ENCODE results near the gene RAPGEFL1.
"Not testable (repeated sequence)": the region's sequence is repeated elsewhere in the genome, so short reads cannot be mapped to it uniquely, and the experiment has no call there.

The RAPGEFL1 gene

GRCh38 chr17:40175928-40176753, 1.1 kb upstream of the RAPGEFL1 start:
- DNase-seq = no peak

- DNase-seq = no peak
Measured at GRCh38 chr17:40176754-40177110, 538 bp upstream of the RAPGEFL1 start.

GRCh38 chr17:40178021-40178601, 841 bp downstream of the RAPGEFL1 start:
- no peak for DNase-seq

- DNase-seq = no peak
Measured at GRCh38 chr17:40178660-40179059, 1.4 kb downstream of the RAPGEFL1 start.

- no peak for DNase-seq
Measured at GRCh38 chr17:40179923-40180659, 2.8 kb downstream of the RAPGEFL1 start.

GRCh38 chr17:40180694-40181093, 3.4 kb downstream of the RAPGEFL1 start:
- DNase-seq = no peak

GRCh38 chr17:40181205-40181604, 3.9 kb downstream of the RAPGEFL1 start:
- DNase-seq = no peak

GRCh38 chr17:40182606-40183005, 5.3 kb downstream of the RAPGEFL1 start:
- DNase-seq = no peak

GRCh38 chr17:40187238-40187637, 10.0 kb downstream of the RAPGEFL1 start:
- no peak for DNase-seq

- DNase-seq = no peak
Measured at GRCh38 chr17:40188694-40189093, 11.4 kb downstream of the RAPGEFL1 start.

- DNase-seq = peak; percentile 57
Measured at GRCh38 chr17:40190197-40191021, 13.1 kb downstream of the RAPGEFL1 start.

- DNase-seq = peak; percentile 78
Measured at GRCh38 chr17:40191237-40192208, 14.3 kb downstream of the RAPGEFL1 start.

GRCh38 chr17:40192961-40193360, 15.7 kb downstream of the RAPGEFL1 start:
- DNase-seq = no peak

GRCh38 chr17:40194821-40195220, 17.6 kb downstream of the RAPGEFL1 start:
- DNase-seq = peak; percentile 69

- no peak for DNase-seq
Measured at GRCh38 chr17:40197550-40197949, 20.3 kb downstream of the RAPGEFL1 start.

GRCh38 chr17:40197965-40198456, 20.7 kb downstream of the RAPGEFL1 start:
- not testable (repeated sequence) for DNase-seq

- DNase-seq = no peak
Measured at GRCh38 chr17:40198576-40198975, 21.3 kb downstream of the RAPGEFL1 start.

GRCh38 chr17:40203131-40203530, 25.9 kb downstream of the RAPGEFL1 start:
- no peak for DNase-seq

GRCh38 chr17:40206193-40206592, 28.9 kb downstream of the RAPGEFL1 start:
- not testable (repeated sequence) for DNase-seq

GRCh38 chr17:40209404-40210093, 32.3 kb downstream of the RAPGEFL1 start:
- no peak for DNase-seq

GRCh38 chr17:40213914-40214313, 36.6 kb downstream of the RAPGEFL1 start:
- DNase-seq = not testable (repeated sequence)

All from NCI-H1694 treated with DMSO at 0.1 percent for 48 hours (cell line).